DMS114 treated with DMSO at 0.1 percent for 48 hours (cell line): ENCODE results near the gene OSBPL10.
"Not testable (repeated sequence)": the region's sequence is repeated elsewhere in the genome, so short reads cannot be mapped to it uniquely, and the experiment has no call there.

Experiments
- DNase-seq: peaks from one replicate; lab custom pipeline; 2025; ENCODE audit not compliant: unreplicated experiment; lab: John Stamatoyannopoulos, UW

Gene OSBPL10

GRCh38 chr3:31815631-31816440 lies 165.2 kb downstream of the OSBPL10 start:
- no peak for DNase-seq

- DNase-seq: no peak
These were observed 166.1 kb downstream of the OSBPL10 start for GRCh38 chr3:31815006-31815405.

GRCh38 chr3:31813686-31814085 lies 167.4 kb downstream of the OSBPL10 start:
- DNase-seq: no peak

GRCh38 chr3:31813197-31813596 lies 167.9 kb downstream of the OSBPL10 start:
- DNase-seq: no peak

- DNase-seq: no peak
These were observed 170.1 kb downstream of the OSBPL10 start for GRCh38 chr3:31810991-31811433.

GRCh38 chr3:31808143-31808720 lies 172.8 kb downstream of the OSBPL10 start:
- DNase-seq: no peak

GRCh38 chr3:31804251-31805051 lies 176.6 kb downstream of the OSBPL10 start:
- no peak for DNase-seq

GRCh38 chr3:31802981-31803740 lies 177.9 kb downstream of the OSBPL10 start:
- no peak for DNase-seq

GRCh38 chr3:31800436-31800835 lies 180.6 kb downstream of the OSBPL10 start:
- no peak for DNase-seq

GRCh38 chr3:31798840-31799239 lies 182.2 kb downstream of the OSBPL10 start:
- no peak for DNase-seq

GRCh38 chr3:31793821-31794220 lies 187.2 kb downstream of the OSBPL10 start:
- DNase-seq: no peak

- DNase-seq: no peak
These were observed 190.0 kb downstream of the OSBPL10 start for GRCh38 chr3:31791090-31791430.

- no peak for DNase-seq
These were observed 190.6 kb downstream of the OSBPL10 start for GRCh38 chr3:31790193-31791089.

- no peak for DNase-seq
These were observed 191.6 kb downstream of the OSBPL10 start for GRCh38 chr3:31789429-31789828.

- DNase-seq: no peak
These were observed 195.3 kb downstream of the OSBPL10 start for GRCh38 chr3:31785734-31786133.

GRCh38 chr3:31785286-31785685 lies 195.8 kb downstream of the OSBPL10 start:
- no peak for DNase-seq

- DNase-seq: not testable (repeated sequence)
These were observed 197.2 kb downstream of the OSBPL10 start for GRCh38 chr3:31783851-31784250.

GRCh38 chr3:31782306-31782705 lies 198.8 kb downstream of the OSBPL10 start:
- DNase-seq: not testable (repeated sequence)

GRCh38 chr3:31779514-31779913 lies 201.5 kb downstream of the OSBPL10 start:
- DNase-seq: no peak

- DNase-seq: no peak
These were observed 203.2 kb downstream of the OSBPL10 start for GRCh38 chr3:31777887-31778286.
